Activated CD4-positive, alpha-beta T cell treated with anti-CD3 and anti-CD28 coated beads for 36 hours (primary cell): Measurements from ENCODE around the gene MACROD2. TPM values are rescaled to one million over a fixed set of nuclear protein-coding genes. Genes with fewer than 3 reads are reported as not detected.
"Not testable (repeated sequence)": the region's sequence is repeated elsewhere in the genome, so short reads cannot be mapped to it uniquely, and the experiment has no call there.

ENCODE experiments used
- ATAC-seq: fragments of 200-7000 bp; cut with Tn5 transposase; one replicate; pipeline ENCODE4 v1.10.0; 2021; ENCODE audit warnings: mild to moderate bottlenecking, moderate library complexity
- CTCF ChIA-PET: fragments of 350-600 bp; sonication (Branson Sonifier 250); formaldehyde crosslinking; loops from one replicate; lab custom pipeline; 2021; ENCODE audit warnings: antibody characterized with exemption; lab: Charles Lee
- POLR2A ChIA-PET: fragments of 350-600 bp; sonication (Branson Sonifier 250); formaldehyde crosslinking; loops from one replicate; lab custom pipeline; 2021; ENCODE audit warnings: antibody characterized with exemption, inconsistent platforms; lab: Charles Lee
- DNase-seq: peaks from one replicate; pipeline ENCODE4 v3.0.0-alpha.2; 2020
- H3K27ac Mint-ChIP-seq: one replicate; pipeline ENCODE4 v1.8.0; 2021; ENCODE audit warnings: mixed read lengths
- H3K27me3 Mint-ChIP-seq: one replicate; pipeline ENCODE4 v1.8.0; 2021; ENCODE audit warnings: mixed read lengths
- H3K36me3 Mint-ChIP-seq: one replicate; pipeline ENCODE4 v1.8.0; 2021; ENCODE audit warnings: low read depth, mixed read lengths
- H3K4me1 Mint-ChIP-seq: one replicate; pipeline ENCODE4 v1.8.0; 2021; ENCODE audit warnings: mixed read lengths
- H3K4me3 Mint-ChIP-seq: one replicate; pipeline ENCODE4 v1.8.0; 2021; ENCODE audit warnings: mild to moderate bottlenecking, moderate library complexity, mixed read lengths
- H3K9me3 Mint-ChIP-seq: one replicate; pipeline ENCODE4 v1.8.0; 2021; ENCODE audit warnings: low read depth, mixed read lengths
- intact Hi-C, 2 experiments: fragments of 100-400 bp; cut with DNase I in 1 of 2; cut with micrococcal nuclease in 1 of 2; formaldehyde crosslinking; loops; one replicate each; pipeline versions ENCODE4 v1.14.2 to v1.15.1; 2022 to 2024; cut with DNase I, micrococcal nuclease
- total RNA-seq, 2 experiments: library from RNA; stranded (reverse); gene quantifications; one replicate each; pipeline ENCODE4 v1.2.3, GENCODE V29; 2021

The MACROD2 gene
- total RNA-seq, 2 experiments from 2014 or later, result not detected

DNA sequence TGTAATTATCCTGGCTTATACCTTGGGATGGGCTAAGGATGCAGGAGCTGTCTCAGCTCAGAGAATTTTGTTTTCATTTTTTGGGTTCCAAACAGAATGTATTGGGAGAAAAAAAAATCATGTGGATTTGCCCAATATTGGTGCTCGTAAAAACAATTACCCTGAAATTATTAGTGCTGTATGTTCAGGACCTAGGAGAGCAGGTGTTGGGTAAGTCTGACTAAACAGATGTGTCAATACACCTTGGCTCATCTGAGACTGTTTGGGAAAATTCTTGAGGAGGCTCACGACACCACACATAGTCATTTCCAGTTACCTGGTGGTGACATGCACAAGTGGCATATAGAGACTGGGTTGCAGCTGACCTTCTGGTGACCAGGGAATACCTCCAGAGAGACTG is 1144.2 kb downstream of the MACROD2 start:
- H3K27me3 Mint-ChIP-seq, result no peaks in the 10 kb centered on the region
- no peak overlapping the region for H3K27ac Mint-ChIP-seq
- H3K4me1 Mint-ChIP-seq, result no peaks in the 10 kb centered on the region
- DNase-seq (no peak), ATAC-seq (no peak)
- intact Hi-C loops, result no loop called here
- H3K36me3 Mint-ChIP-seq, result no peaks in the 10 kb centered on the region
- ChIA-PET POLR2A (no interaction called here), CTCF (interaction anchor here (0.7 to 0.8 kb wide), 2 partner anchors 32 to 360 kb away, joined by 3 to 4 read pairs; no protein-coding TSS in a partner anchor)
- no peak overlapping the region for H3K4me3 Mint-ChIP-seq
- no peaks in the 10 kb centered on the region for H3K9me3 Mint-ChIP-seq

DNA sequence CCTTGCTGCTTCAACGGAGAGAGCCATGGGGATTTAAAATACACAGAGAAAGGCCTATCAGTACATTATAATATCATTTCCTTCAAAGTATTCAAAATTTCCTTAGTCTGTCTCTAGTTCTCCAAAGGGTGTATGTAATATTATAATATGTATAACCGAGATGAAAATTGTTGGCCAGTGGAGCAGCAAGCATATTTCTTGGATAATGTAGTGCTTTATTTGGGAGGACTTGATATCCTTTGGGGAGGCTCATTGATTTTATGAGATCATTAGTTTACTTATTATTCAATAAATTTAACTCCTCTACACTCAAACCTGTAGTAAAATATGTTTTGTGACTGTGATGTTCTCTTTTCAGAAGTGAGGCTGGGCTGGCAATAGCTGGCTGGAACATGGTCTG is 1145.0 kb downstream of the MACROD2 start:
- no peaks in the 10 kb centered on the region for H3K36me3 Mint-ChIP-seq

DNA sequence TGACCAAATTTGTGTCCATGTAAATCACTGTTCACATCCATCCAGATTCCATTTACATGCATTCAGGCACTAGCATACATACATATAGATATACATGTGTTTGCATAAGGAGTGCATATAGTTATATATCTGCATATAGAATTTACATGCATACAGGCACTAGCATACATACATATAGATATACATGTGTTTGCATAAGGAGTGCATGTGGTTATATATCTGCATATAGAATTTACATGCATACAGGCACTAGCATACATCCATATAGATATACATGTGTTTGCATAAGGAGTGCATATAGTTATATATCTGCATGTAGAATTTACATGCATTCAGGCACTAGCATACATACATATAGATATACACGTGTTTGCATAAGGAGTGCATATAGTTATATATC is 1145.6 kb downstream of the MACROD2 start:
- H3K27ac Mint-ChIP-seq, DNase-seq, ATAC-seq, H3K27me3 Mint-ChIP-seq, H3K4me1 Mint-ChIP-seq, H3K4me3 Mint-ChIP-seq, POLR2A ChIA-PET, H3K36me3 Mint-ChIP-seq, CTCF ChIA-PET, H3K9me3 Mint-ChIP-seq, intact Hi-C loops: not testable (repeated sequence)

More for the DNA sequence above, 1145.0 kb downstream of the MACROD2 start:
- POLR2A ChIA-PET, result no interaction called here
- no peaks in the 10 kb centered on the region for H3K4me1 Mint-ChIP-seq
- H3K27ac Mint-ChIP-seq, result no peak overlapping the region
- H3K9me3 Mint-ChIP-seq, result no peaks in the 10 kb centered on the region
- no peak overlapping the region for H3K4me3 Mint-ChIP-seq
- CTCF ChIA-PET, result interaction anchor here (0.5 to 0.8 kb wide), 3 partner anchors 33 to 361 kb away, joined by 3 to 4 read pairs (median 4); no protein-coding TSS in a partner anchor
- DNase-seq (no peak), ATAC-seq (no peak)
- intact Hi-C loops, result no loop called here
- H3K27me3 Mint-ChIP-seq, result no peaks in the 10 kb centered on the region

DNA sequence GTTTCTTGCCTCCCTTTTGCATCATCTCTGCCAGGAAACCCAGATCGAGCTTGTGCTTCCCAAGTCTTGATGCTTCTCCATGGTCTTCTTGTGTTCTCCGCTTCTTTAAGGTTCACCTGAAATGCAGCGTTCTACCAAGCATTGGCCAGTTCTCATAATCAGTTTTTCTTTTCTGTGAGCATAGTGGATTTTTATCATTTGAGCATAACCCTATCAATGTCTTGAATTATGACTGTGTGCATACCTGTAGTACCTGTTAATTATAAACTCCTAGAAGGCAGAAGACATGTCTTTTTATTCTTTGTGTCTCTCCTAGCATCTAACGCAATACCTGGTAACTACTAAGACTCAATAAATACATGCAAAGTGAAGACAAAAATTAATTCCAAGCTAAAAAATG is 1146.5 kb downstream of the MACROD2 start:
- DNase-seq (no peak), ATAC-seq (no peak)
- intact Hi-C loops, result no loop called here
- no peak overlapping the region for H3K27ac Mint-ChIP-seq
- H3K4me1 Mint-ChIP-seq, result no peaks in the 10 kb centered on the region
- H3K4me3 Mint-ChIP-seq, result no peak overlapping the region
- ChIA-PET POLR2A (no interaction called here), CTCF (no interaction called here)
- no peaks in the 10 kb centered on the region for H3K9me3 Mint-ChIP-seq
- H3K36me3 Mint-ChIP-seq, result no peaks in the 10 kb centered on the region
- no peaks in the 10 kb centered on the region for H3K27me3 Mint-ChIP-seq

DNA sequence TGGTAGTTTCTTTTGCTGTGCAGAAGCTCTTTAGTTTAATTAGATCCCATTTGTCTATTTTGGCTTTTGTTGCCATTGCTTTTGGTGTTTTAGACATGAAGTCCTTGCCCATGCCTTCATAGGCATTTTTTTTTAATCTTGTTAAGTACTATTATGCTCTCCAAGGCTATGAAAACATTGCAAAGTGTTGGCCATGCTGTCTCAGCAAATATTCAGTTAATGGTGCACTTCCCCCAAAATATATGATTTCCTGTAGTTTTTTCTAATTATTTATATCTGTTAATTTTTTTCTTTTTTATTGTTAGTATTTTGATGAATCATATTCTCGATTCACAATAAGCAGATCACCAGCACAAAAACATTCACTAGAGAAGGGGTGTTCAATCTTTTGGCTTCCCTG is 1148.2 kb downstream of the MACROD2 start:
- no peaks in the 10 kb centered on the region for H3K36me3 Mint-ChIP-seq
- H3K27me3 Mint-ChIP-seq, result no peaks in the 10 kb centered on the region
- intact Hi-C loops, result no loop called here
- ATAC-seq (no peak), DNase-seq (no peak)
- H3K27ac Mint-ChIP-seq, result no peak overlapping the region
- no peaks in the 10 kb centered on the region for H3K4me1 Mint-ChIP-seq
- CTCF ChIA-PET, result no interaction called here
- POLR2A ChIA-PET, result no interaction called here
- no peak overlapping the region for H3K4me3 Mint-ChIP-seq
- peaks cover 2% of the 10 kb centered on the region for H3K9me3 Mint-ChIP-seq

DNA sequence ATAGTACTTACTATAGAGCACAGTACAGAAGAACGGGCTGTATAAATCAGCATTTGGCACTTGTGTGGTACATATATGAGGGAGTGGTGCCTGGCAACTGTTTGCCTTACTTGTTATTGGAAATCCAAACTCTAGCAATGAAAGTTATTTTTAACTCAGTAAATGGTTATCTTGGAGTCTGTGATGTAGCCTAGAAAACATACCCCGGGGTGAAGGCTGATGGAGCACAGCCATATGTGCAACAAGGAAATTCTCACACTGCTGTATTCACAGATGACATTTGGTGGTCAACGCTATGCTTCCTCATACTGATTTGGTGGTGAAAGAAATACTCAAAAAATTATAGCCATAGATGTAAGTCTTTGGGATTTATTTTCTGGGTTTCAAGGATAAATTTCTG is 1149.6 kb downstream of the MACROD2 start:
- DNase-seq (no peak), ATAC-seq (no peak)
- CTCF ChIA-PET, result no interaction called here
- H3K27me3 Mint-ChIP-seq, result no peaks in the 10 kb centered on the region
- no peaks in the 10 kb centered on the region for H3K4me1 Mint-ChIP-seq
- H3K9me3 Mint-ChIP-seq, result peaks cover 2% of the 10 kb centered on the region
- no peaks in the 10 kb centered on the region for H3K36me3 Mint-ChIP-seq
- no peak overlapping the region for H3K27ac Mint-ChIP-seq
- POLR2A ChIA-PET, result no interaction called here
- intact Hi-C loops, result no loop called here
- H3K4me3 Mint-ChIP-seq, result no peak overlapping the region

DNA sequence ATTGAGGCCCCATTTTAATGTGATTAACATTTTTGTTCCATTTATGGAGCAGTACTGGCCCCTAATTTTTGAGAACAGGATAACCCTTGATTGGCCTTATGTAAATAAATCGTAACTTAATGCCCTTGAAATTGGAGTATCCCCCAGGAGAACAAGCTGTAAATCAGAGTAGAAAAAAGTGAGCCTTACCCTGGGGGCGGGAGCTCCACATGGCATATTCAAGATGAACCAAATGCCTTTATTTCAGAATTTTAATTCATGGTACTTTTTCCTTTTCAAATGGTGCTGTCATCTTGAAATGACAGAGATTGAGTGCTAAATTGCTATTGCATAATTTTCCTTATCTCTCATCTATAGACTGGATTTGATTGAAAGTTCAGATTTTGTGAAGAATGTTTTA is 1151.6 kb downstream of the MACROD2 start:
- H3K4me3 Mint-ChIP-seq, result no peak overlapping the region
- ChIA-PET POLR2A (no interaction called here), CTCF (interaction anchor here (1.0 kb wide), 1 partner anchor 9 kb away, joined by 3 read pairs; no protein-coding TSS in a partner anchor)
- peaks cover 6% of the 10 kb centered on the region for H3K9me3 Mint-ChIP-seq
- no peak overlapping the region for H3K27ac Mint-ChIP-seq
- no peaks in the 10 kb centered on the region for H3K36me3 Mint-ChIP-seq
- DNase-seq (no peak), ATAC-seq (no peak)
- no peaks in the 10 kb centered on the region for H3K4me1 Mint-ChIP-seq
- intact Hi-C loops, result no loop called here
- no peaks in the 10 kb centered on the region for H3K27me3 Mint-ChIP-seq

DNA sequence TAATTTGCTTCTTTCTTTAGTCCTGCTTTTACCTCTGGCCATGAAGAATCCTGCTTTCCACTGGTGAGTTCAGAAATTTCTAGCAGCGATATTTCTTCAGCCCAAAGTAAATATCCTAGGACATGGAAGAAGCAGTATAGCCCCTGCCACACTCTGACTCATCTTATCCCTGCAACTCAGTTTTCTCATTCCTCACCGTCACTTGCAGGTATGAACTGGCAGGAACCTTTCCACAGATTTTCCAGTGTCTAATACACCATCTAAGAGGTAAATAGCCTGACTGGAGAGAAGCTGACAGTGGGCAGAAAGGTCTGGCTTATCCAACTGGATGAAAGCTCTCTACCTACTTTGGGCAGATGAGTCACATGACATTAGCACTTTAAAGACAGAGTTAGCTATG is 1158.8 kb downstream of the MACROD2 start:
- POLR2A ChIA-PET, result no interaction called here
- ATAC-seq (no peak), DNase-seq (no peak)
- Mint-ChIP-seq H3K4me3 (no peak overlapping the region), H3K27ac (no peak overlapping the region), H3K36me3 (no peaks in the 10 kb centered on the region), H3K4me1 (peaks cover 6% of the 10 kb centered on the region), H3K27me3 (no peaks in the 10 kb centered on the region), H3K9me3 (peaks cover 6% of the 10 kb centered on the region)
- intact Hi-C loops, result no loop called here
- CTCF ChIA-PET, result no interaction called here

DNA sequence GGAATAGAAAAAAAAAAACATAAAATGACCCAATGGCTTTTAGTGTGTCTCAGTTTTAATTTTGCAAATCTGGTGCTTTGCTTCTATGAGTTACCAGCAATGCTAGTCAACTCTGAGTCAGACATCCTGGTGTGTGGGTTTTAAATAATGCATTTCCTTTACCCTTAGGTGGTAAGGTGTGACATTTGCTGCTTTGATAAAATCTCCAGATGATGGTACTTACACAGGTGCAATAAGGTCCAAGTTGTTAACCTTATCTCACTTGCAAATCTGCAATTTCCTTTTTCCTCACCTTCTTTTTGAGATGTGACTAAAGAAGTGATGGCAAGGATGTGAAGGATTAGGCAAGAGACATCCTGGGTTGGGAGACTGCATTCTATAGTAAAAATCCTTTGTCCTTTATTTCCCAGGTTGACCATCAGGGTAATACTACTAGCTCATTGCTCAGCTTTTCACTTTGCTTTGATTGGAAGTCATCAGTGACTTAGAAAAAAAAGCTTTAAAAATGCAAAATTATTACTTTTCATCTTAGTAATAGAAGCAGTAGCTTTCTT is 1160.6 kb downstream of the MACROD2 start:
- Mint-ChIP-seq H3K27ac (no peak overlapping the region), H3K36me3 (no peaks in the 10 kb centered on the region), H3K9me3 (peaks cover 6% of the 10 kb centered on the region), H3K4me1 (peaks cover 6% of the 10 kb centered on the region), H3K27me3 (no peaks in the 10 kb centered on the region), H3K4me3 (no peak overlapping the region)
- CTCF ChIA-PET, result interaction anchor here (1.2 kb wide), 1 partner anchor 10 kb away, joined by 3 read pairs; no protein-coding TSS in a partner anchor
- ATAC-seq, result peak; percentile 75
- DNase-seq, result no peak
- intact Hi-C loops, result no loop called here
- POLR2A ChIA-PET, result no interaction called here

DNA sequence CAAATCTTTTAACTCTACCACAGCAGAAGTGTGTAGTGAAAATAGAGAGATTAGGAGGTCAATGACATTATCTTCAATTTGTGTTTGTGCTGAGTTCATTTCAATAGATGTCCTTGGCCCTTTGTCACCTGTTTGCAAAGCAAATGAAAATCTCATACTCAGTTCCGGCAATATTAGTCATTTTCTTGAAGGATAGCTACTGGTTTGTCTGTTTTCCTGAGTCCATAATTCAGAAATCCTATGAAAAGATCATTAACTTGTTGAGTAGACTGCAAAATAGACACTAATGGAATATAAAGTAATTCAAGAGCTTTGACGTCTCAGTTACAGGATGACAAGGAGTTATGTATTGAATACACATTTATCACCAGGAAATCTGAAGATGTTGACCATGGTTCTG is 1163.2 kb downstream of the MACROD2 start:
- intact Hi-C loops, result no loop called here
- H3K4me3 Mint-ChIP-seq, result no peak overlapping the region
- ChIA-PET CTCF (no interaction called here), POLR2A (no interaction called here)
- ATAC-seq (no peak), DNase-seq (no peak)
- H3K27ac Mint-ChIP-seq, result no peak overlapping the region
- H3K36me3 Mint-ChIP-seq, result no peaks in the 10 kb centered on the region
- no peaks in the 10 kb centered on the region for H3K27me3 Mint-ChIP-seq
- peaks cover 16% of the 10 kb centered on the region for H3K4me1 Mint-ChIP-seq
- H3K9me3 Mint-ChIP-seq, result no peaks in the 10 kb centered on the region

DNA sequence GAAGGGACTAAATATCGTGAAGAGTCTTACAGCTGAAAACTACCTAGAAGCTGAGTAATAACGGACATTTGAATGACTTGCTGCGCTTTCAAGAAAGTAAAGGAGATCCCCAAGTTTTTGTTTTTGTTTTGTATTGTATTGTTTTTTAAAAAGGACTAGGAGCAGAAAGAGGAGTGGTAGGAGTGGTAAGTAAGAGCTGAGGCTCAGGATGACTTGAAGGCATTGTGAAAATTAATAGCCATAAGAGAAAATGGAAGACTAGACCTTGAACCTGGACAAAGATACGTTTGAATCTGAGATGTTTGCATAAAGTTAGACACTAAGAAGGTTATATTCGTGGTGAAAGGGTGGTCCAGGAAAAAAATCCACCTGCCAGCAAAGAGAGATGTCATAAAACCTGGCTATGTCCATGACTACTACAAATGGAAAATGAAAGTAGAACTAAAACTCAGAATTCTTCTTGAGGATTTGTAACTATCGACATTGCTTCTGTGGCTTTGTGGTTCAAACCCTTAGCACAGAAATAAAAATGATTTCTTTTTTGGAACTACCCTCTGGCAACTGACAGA is 1166.8 kb downstream of the MACROD2 start:
- Mint-ChIP-seq H3K27me3 (no peaks in the 10 kb centered on the region), H3K4me3 (no peak overlapping the region), H3K36me3 (no peaks in the 10 kb centered on the region), H3K4me1 (peaks cover 10% of the 10 kb centered on the region), H3K9me3 (no peaks in the 10 kb centered on the region), H3K27ac (no peak overlapping the region)
- CTCF ChIA-PET, result interaction anchor here (0.6 to 1.6 kb wide), 2 partner anchors 10 to 116 kb away, joined by 3 read pairs; no protein-coding TSS in a partner anchor
- intact Hi-C loops, result no loop called here
- DNase-seq (no peak), ATAC-seq (no peak)
- POLR2A ChIA-PET, result no interaction called here

DNA sequence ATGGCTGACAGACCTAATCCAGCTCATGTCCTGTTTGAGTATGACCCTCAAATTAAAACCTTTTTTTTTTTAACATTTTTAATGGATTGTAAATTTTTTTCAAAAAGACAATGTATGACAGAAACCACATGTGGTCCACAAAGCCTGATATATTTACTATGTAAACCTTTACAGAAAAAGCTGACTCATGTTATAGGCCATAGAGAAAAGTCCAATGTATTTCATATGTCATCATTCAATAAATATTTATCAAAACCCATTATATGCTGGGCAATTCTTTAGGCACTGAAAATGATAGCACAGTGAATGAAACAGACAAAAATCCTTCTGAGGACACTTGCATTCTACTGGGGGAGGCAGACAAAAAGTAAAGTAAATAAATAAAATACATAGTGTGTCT is 1168.3 kb downstream of the MACROD2 start:
- H3K4me1 Mint-ChIP-seq, result peaks cover 10% of the 10 kb centered on the region
- POLR2A ChIA-PET, result no interaction called here
- no peaks in the 10 kb centered on the region for H3K9me3 Mint-ChIP-seq
- H3K27me3 Mint-ChIP-seq, result no peaks in the 10 kb centered on the region
- H3K36me3 Mint-ChIP-seq, result no peaks in the 10 kb centered on the region
- CTCF ChIA-PET, result interaction anchor here (0.6 kb wide), 1 partner anchor 322 kb away, joined by 3 read pairs; no protein-coding TSS in a partner anchor
- no peak overlapping the region for H3K4me3 Mint-ChIP-seq
- no peak for DNase-seq
- intact Hi-C loops, result no loop called here
- no peak overlapping the region for H3K27ac Mint-ChIP-seq
- ATAC-seq, result no peak
